Stimulated activated CD8-positive, alpha-beta memory T cell treated with anti-CD3 and anti-CD28 coated beads, Interleukin-7, amount 100 ng/mL, for 4 hours (primary cell): Measurements from ENCODE around the gene IFT81.
"Not testable (repeated sequence)": the region's sequence is repeated elsewhere in the genome, so short reads cannot be mapped to it uniquely, and the experiment has no call there.

Experiments
- DNase-seq, 2 donors: peaks; one replicate each; pipeline ENCODE4 v3.0.0-alpha.2; 2020; ENCODE audit warnings: low read depth in 2 of 2

The IFT81 gene

GRCh38 chr12:110199339-110200123 is 75.4 kb downstream of the IFT81 start:
- no peak for DNase-seq

- no peak for DNase-seq
Measured at GRCh38 chr12:110200124-110200417, 75.9 kb downstream of the IFT81 start.

- DNase-seq, result no peak
Measured at GRCh38 chr12:110201995-110202394, 77.8 kb downstream of the IFT81 start.

GRCh38 chr12:110203546-110203945 is 79.4 kb downstream of the IFT81 start:
- DNase-seq, result no peak

- DNase-seq, result no peak
Measured at GRCh38 chr12:110205931-110206330, 81.8 kb downstream of the IFT81 start.

GRCh38 chr12:110211639-110212536 is 87.7 kb downstream of the IFT81 start:
- DNase-seq, result not testable (repeated sequence)

- no peak for DNase-seq
Measured at GRCh38 chr12:110217996-110218674, 94.0 kb downstream of the IFT81 start.

- DNase-seq, result no peak
Measured at GRCh38 chr12:110222027-110222426, 97.9 kb downstream of the IFT81 start.

GRCh38 chr12:110222433-110222832 is 98.3 kb downstream of the IFT81 start:
- no peak for DNase-seq

GRCh38 chr12:110223777-110224378 is 99.7 kb downstream of the IFT81 start:
- no peak for DNase-seq

GRCh38 chr12:110224379-110225304 is 100.5 kb downstream of the IFT81 start:
- DNase-seq, result no peak

- no peak for DNase-seq
Measured at GRCh38 chr12:110227138-110227537, 103.0 kb downstream of the IFT81 start.

- DNase-seq, result not testable (repeated sequence)
Measured at GRCh38 chr12:110228348-110228747, 104.2 kb downstream of the IFT81 start.

- DNase-seq, result no peak
Measured at GRCh38 chr12:110228756-110229155, 104.6 kb downstream of the IFT81 start.

GRCh38 chr12:110229409-110229808 is 105.3 kb downstream of the IFT81 start:
- DNase-seq, result no peak

GRCh38 chr12:110230655-110231054 is 106.5 kb downstream of the IFT81 start:
- no peak for DNase-seq

GRCh38 chr12:110233212-110233903 is 109.2 kb downstream of the IFT81 start:
- no peak for DNase-seq

GRCh38 chr12:110234331-110234751 is 110.2 kb downstream of the IFT81 start:
- DNase-seq, result no peak

- no peak for DNase-seq
Measured at GRCh38 chr12:110234755-110235154, 110.6 kb downstream of the IFT81 start.

GRCh38 chr12:110235383-110235782 is 111.2 kb downstream of the IFT81 start:
- no peak for DNase-seq
